Measurements from ENCODE around the gene SLC2A10.

- no peak for TF ChIP-seq CTCF (IDR thresholded peaks at IDR 0.05)
- TF ChIP-seq POLR2AphosphoS5 (IDR thresholded peaks at IDR 0.05): peak in 1 of 3 donors; percentile 12
- TF ChIP-seq POLR2A (IDR thresholded peaks at IDR 0.05): no peak
Observed at GRCh38 chr20:46705378-46705729, 4.1 kb upstream of the SLC2A10 start.
